Rectal smooth muscle tissue (tissue), 1 donor: Measurements from ENCODE around the gene NUP62.

Experiments
- H3K27ac ChIP-seq: one replicate; pipeline ENCODE4 v1.7.0; 2013; ENCODE audit warnings: low read depth, low read length, inconsistent platforms
- H3K27me3 ChIP-seq: one replicate; pipeline ENCODE4 v1.7.0; 2013; ENCODE audit warnings: low read length; ENCODE audit not compliant: control insufficient read depth, insufficient read depth
- H3K36me3 ChIP-seq: one replicate; pipeline ENCODE4 v1.7.0; 2013; ENCODE audit warnings: low read length; ENCODE audit not compliant: control insufficient read depth, insufficient read depth
- H3K4me1 ChIP-seq: one replicate; pipeline ENCODE4 v1.7.0; 2013; ENCODE audit warnings: low read length; ENCODE audit not compliant: control insufficient read depth, insufficient read depth
- H3K4me3 ChIP-seq: one replicate; pipeline ENCODE4 v1.7.0; 2013; ENCODE audit warnings: low read length
- H3K9ac ChIP-seq: one replicate; pipeline ENCODE4 v1.7.0; 2013; ENCODE audit warnings: low read length

NUP62 gene

GRCh38 chr19:49896863-49897621, 32.3 kb downstream of the NUP62 start, which contains the start of gene IL4I1:
Gene IL4I1, minus strand, starts transcription at chr19:49896887. Its CDS starts 727 bp downstream, at chr19:49896160.
- Histone ChIP-seq H3K27ac (no peak within 1 kb of the TSS), H3K36me3 (no peaks in the 10 kb centered on the region), H3K27me3 (no peaks in the 10 kb centered on the region), H3K4me1 (no peaks in the 10 kb centered on the region), H3K4me3 (peak within 1 kb of the TSS; percentile 10), H3K9ac (no peak within 1 kb of the TSS)

- Histone ChIP-seq H3K9ac (no peak overlapping the region), H3K4me3 (no peak overlapping the region), H3K36me3 (no peaks in the 10 kb centered on the region), H3K27ac (no peak overlapping the region), H3K27me3 (no peaks in the 10 kb centered on the region), H3K4me1 (no peaks in the 10 kb centered on the region)
These were observed 33.6 kb downstream of the NUP62 start for GRCh38 chr19:49895566-49896297.

DNA sequence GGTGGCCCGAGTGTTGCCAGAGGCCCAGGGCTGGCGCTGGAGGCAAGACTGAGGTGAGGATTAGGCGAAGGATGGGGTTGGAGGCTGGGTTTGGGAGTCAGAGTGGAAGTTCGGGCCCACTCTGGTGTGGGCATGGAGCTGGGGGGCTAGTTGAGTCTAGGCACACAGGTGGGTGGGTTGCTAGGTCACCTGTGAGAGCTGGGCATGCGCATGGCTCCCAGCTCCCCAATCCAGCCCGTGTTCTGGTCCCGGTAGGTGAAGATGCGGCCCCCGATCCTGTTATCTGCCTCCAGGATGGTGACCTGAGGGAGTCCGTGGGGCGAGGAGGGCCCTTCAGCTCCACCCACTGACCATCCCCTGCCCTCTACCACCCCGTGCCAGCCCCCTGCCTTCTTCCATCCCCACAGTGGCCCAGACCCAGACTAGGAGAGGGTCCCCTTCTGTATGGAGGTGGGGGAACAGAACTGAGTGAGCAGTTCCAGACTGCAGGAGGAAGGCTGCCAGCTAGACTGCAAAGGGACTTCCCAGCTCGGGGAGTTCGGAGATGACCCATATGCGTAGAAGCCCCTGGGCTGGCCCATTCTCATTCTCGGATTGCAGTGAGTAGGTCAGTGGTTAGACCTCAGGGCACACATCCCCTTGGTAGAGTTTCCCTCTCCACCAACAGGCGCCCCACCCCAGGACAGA, 34.3 kb downstream of the NUP62 start:
- H3K36me3 ChIP-seq = no peaks in the 10 kb centered on the region
- H3K4me1 ChIP-seq = no peaks in the 10 kb centered on the region
- no peak overlapping the region for H3K4me3 ChIP-seq
- no peak overlapping the region for H3K9ac ChIP-seq
- H3K27ac ChIP-seq = no peak overlapping the region
- no peaks in the 10 kb centered on the region for H3K27me3 ChIP-seq

DNA sequence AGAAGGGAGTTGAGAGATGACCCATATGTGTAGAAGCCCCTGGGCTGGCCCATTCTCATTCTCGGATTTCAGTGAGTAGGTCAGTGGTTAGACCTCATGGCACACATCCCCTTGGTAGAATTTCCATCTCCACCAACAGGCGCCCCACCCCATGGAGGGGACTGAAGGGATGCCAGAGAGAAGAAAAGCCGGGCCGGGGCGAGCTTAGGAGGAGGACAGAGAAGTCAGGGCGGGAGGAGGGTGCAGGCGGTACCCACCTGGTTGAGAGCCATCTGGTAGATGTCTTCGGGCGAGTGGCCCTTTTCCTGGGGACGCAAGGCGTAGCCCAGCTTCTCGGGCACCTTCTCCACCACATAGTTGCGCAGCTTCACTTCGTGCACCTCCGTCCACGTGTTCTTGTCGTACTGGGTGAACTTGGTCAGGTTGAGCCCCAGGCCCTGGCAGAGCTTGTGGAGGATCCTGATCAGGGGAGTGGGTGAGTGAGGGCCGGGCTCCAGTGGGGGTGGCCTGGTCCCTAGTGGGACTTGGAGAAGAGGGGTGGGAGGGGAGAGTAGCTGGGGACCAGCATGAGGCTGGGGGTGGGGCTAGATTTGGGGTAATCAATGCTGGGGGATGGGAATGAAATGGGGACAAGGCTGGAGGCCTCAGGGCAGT, 35.2 kb downstream of the NUP62 start:
- Histone ChIP-seq H3K9ac (no peak overlapping the region), H3K4me3 (no peak overlapping the region), H3K4me1 (no peaks in the 10 kb centered on the region), H3K27me3 (no peaks in the 10 kb centered on the region), H3K36me3 (no peaks in the 10 kb centered on the region), H3K27ac (no peak overlapping the region)

DNA sequence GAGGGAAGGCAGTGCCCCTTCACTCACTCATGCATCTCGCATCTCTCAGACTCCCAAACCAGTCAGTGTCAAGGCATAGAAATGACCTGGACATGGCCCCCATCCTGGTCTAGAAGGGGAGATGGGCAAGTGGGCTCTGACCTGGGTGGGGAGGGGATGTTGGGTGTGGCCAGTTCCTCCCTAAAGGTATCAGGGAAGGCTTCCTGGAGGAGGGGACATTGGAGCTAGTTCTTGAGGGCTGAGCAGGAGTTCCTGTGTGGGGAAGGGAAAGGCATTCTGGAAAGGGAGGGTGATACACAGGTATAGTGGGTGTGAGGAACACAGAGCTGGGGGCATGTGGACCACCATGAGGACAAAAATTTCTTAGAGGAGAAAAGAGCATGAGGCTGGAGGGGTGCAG, 36.6 kb downstream of the NUP62 start:
- H3K36me3 ChIP-seq = no peaks in the 10 kb centered on the region
- H3K4me1 ChIP-seq = no peaks in the 10 kb centered on the region
- no peaks in the 10 kb centered on the region for H3K27me3 ChIP-seq
- H3K4me3 ChIP-seq = no peak overlapping the region
- H3K27ac ChIP-seq = no peak overlapping the region
- H3K9ac ChIP-seq = no peak overlapping the region

- no peaks in the 10 kb centered on the region for H3K36me3 ChIP-seq
- H3K4me1 ChIP-seq = no peaks in the 10 kb centered on the region
- no peak overlapping the region for H3K4me3 ChIP-seq
- H3K9ac ChIP-seq = no peak overlapping the region
- H3K27ac ChIP-seq = no peak overlapping the region
- no peaks in the 10 kb centered on the region for H3K27me3 ChIP-seq
These were observed 37.9 kb downstream of the NUP62 start for GRCh38 chr19:49891393-49891792.

GRCh38 chr19:49890349-49891311, 38.7 kb downstream of the NUP62 start:
- no peak overlapping the region for H3K27ac ChIP-seq
- H3K36me3 ChIP-seq = no peaks in the 10 kb centered on the region
- peak overlapping the region; percentile 38 for H3K4me3 ChIP-seq
- no peaks in the 10 kb centered on the region for H3K27me3 ChIP-seq
- H3K4me1 ChIP-seq = no peaks in the 10 kb centered on the region
- H3K9ac ChIP-seq = no peak overlapping the region

DNA sequence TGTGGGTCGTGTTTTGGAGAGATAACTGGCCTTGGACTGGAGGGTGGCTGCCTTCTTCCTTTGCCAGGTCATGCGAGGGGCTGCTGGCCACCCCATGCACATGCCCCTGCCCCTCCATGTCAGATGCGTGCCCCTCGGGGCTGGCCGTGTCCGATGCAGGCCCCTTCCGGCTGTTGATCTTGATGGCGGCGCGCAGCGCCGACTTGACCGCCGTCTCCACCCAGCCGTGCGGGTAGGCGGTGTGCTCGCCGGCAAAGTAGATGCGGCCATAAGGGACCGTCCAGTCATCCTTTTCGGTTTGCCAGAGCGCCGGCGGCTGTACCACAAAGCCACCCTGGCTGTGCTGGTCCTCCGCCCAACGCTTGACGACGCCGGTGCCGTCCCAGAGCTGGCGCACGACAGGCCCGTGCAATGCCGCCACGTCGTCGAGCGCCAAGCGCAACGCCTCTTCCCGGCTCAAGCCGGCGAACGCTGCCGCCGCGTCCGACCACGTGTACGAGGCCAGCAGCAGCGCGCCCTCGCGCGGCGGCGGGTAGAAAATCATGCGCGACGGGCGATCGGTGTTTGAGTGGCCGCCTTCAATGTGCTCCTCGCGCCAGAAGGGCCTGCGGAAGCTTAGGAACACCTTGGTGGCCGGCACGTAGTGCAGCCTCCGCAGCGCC, 39.5 kb downstream of the NUP62 start:
- H3K27me3 ChIP-seq = no peaks in the 10 kb centered on the region
- no peak overlapping the region for H3K9ac ChIP-seq
- peaks cover 1% of the 10 kb centered on the region for H3K36me3 ChIP-seq
- H3K27ac ChIP-seq = no peak overlapping the region
- H3K4me1 ChIP-seq = no peaks in the 10 kb centered on the region
- H3K4me3 ChIP-seq = peak overlapping the region; percentile 38

GRCh38 chr19:49889038-49889686, 40.1 kb downstream of the NUP62 start:
- Histone ChIP-seq H3K27me3 (no peaks in the 10 kb centered on the region), H3K9ac (no peak overlapping the region), H3K4me1 (no peaks in the 10 kb centered on the region), H3K36me3 (peaks cover 8% of the 10 kb centered on the region), H3K4me3 (no peak overlapping the region), H3K27ac (no peak overlapping the region)

DNA sequence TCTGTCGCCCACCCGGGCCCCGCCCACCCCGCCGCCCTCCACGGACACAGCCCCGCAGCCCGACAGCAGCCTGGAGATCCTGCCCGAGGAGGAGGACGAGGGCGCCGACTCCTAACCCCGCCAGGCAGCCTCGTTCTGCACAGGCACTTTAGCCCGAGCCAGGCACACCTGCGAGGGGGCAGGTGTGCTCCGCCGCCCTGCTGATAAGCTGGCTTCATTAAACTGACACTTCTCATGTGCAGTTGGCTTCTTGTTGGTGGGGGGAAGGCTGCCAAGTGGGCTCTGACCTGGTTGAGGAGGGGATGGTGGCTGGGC, 40.8 kb downstream of the NUP62 start:
- Histone ChIP-seq H3K27ac (no peak overlapping the region), H3K4me1 (no peaks in the 10 kb centered on the region), H3K36me3 (peaks cover 15% of the 10 kb centered on the region), H3K4me3 (no peak overlapping the region), H3K27me3 (no peaks in the 10 kb centered on the region), H3K9ac (no peak overlapping the region)
